GM03348 (cell line): ENCODE measurements around the gene SUMO2.
"Not testable (repeated sequence)": the region's sequence is repeated elsewhere in the genome, so short reads cannot be mapped to it uniquely, and the experiment has no call there.

Source experiments
- DNase-seq: peaks from one replicate; pipeline ENCODE4 v3.0.0; 2012; ENCODE audit warnings: low spot score

The SUMO2 gene

GRCh38 chr17:75181608-75182318 lies 996 bp downstream of the SUMO2 start:
- peak; percentile 23 for DNase-seq

- DNase-seq = no peak
Measured at GRCh38 chr17:75181110-75181509, 1.6 kb downstream of the SUMO2 start.

- DNase-seq = no peak
Measured at GRCh38 chr17:75178453-75178852, 4.3 kb downstream of the SUMO2 start.

- no peak for DNase-seq
Measured at GRCh38 chr17:75176625-75177024, 6.1 kb downstream of the SUMO2 start.

GRCh38 chr17:75174996-75175395 lies 7.8 kb downstream of the SUMO2 start:
- no peak for DNase-seq

GRCh38 chr17:75173526-75173925 lies 9.2 kb downstream of the SUMO2 start:
- no peak for DNase-seq

- no peak for DNase-seq
Measured at GRCh38 chr17:75168998-75169397, 13.8 kb downstream of the SUMO2 start.

- DNase-seq = not testable (repeated sequence)
Measured at GRCh38 chr17:75164606-75165005, 18.2 kb downstream of the SUMO2 start.

GRCh38 chr17:75163074-75163473 lies 19.7 kb downstream of the SUMO2 start:
- no peak for DNase-seq

GRCh38 chr17:75160211-75160610 lies 22.5 kb downstream of the SUMO2 start:
- DNase-seq = no peak

- no peak for DNase-seq
Measured at GRCh38 chr17:75159196-75160031, 23.3 kb downstream of the SUMO2 start.

- not testable (repeated sequence) for DNase-seq
Measured at GRCh38 chr17:75158480-75158879, 24.3 kb downstream of the SUMO2 start.

GRCh38 chr17:75155191-75155601 lies 27.6 kb downstream of the SUMO2 start:
- no peak for DNase-seq

- DNase-seq = peak; percentile 99
Measured at GRCh38 chr17:75154195-75155106, 28.3 kb downstream of the SUMO2 start, which contains the start of gene JPT1. JPT1 (minus strand) TSS chr17:75154512; CDS start chr17:75154397, 115 bp downstream.

GRCh38 chr17:75153780-75154194 lies 29.0 kb downstream of the SUMO2 start:
- peak; percentile 33 for DNase-seq

GRCh38 chr17:75152922-75153779 lies 29.6 kb downstream of the SUMO2 start:
- DNase-seq = peak; percentile 41

GRCh38 chr17:75152523-75152921 lies 30.2 kb downstream of the SUMO2 start:
- no peak for DNase-seq

GRCh38 chr17:75151930-75152329 lies 30.8 kb downstream of the SUMO2 start:
- no peak for DNase-seq

GRCh38 chr17:75147878-75148546 lies 34.7 kb downstream of the SUMO2 start:
- no peak for DNase-seq

GRCh38 chr17:75146592-75146991 lies 36.2 kb downstream of the SUMO2 start:
- no peak for DNase-seq
